HepG2 (cell line): ENCODE data around the gene ETV3L.

Experiments used
- ATF2 ChIP-seq: sonication (generic); formaldehyde crosslinking; IDR thresholded peaks from 2 replicates; pipeline ENCODE4 v1.4.0; 2020; ENCODE audit warnings: missing genetic modification reagents
- EZH2 ChIP-seq: conservative IDR thresholded peaks from 2 replicates; pipeline ENCODE4 v1.6.1; 2012; ENCODE audit warnings: mild to moderate bottlenecking, low read depth, low read length, moderate library complexity
- TF ChIP-seq, protein P1 (sequence below), 2 experiments: IDR thresholded peaks; 2 replicates each; pipeline ENCODE4 v1.6.1; 2011 to 2012; ENCODE audit warnings: low read length in 2 of 2, borderline replicate concordance in 1 of 2, low read depth in 1 of 2, mild to moderate bottlenecking in 1 of 2, moderate library complexity in 1 of 2

GRCh38 chr1:157147906-157148700 is 48.5 kb upstream of the ETV3L start:
- TF ChIP-seq EZH2: no peak
- TF ChIP-seq, protein P1, sequence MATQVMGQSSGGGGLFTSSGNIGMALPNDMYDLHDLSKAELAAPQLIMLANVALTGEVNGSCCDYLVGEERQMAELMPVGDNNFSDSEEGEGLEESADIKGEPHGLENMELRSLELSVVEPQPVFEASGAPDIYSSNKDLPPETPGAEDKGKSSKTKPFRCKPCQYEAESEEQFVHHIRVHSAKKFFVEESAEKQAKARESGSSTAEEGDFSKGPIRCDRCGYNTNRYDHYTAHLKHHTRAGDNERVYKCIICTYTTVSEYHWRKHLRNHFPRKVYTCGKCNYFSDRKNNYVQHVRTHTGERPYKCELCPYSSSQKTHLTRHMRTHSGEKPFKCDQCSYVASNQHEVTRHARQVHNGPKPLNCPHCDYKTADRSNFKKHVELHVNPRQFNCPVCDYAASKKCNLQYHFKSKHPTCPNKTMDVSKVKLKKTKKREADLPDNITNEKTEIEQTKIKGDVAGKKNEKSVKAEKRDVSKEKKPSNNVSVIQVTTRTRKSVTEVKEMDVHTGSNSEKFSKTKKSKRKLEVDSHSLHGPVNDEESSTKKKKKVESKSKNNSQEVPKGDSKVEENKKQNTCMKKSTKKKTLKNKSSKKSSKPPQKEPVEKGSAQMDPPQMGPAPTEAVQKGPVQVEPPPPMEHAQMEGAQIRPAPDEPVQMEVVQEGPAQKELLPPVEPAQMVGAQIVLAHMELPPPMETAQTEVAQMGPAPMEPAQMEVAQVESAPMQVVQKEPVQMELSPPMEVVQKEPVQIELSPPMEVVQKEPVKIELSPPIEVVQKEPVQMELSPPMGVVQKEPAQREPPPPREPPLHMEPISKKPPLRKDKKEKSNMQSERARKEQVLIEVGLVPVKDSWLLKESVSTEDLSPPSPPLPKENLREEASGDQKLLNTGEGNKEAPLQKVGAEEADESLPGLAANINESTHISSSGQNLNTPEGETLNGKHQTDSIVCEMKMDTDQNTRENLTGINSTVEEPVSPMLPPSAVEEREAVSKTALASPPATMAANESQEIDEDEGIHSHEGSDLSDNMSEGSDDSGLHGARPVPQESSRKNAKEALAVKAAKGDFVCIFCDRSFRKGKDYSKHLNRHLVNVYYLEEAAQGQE (IDR thresholded peaks at IDR 0.05; ENCODE audit: borderline replicate concordance in 1 of 2, low read depth in 1 of 2, low read length in 2 of 2): no peak
- no peak for TF ChIP-seq ATF2
